Ishikawa (cell line): ENCODE measurements around the gene DRC3.

Source experiments
- CEBPB ChIP-seq: IDR thresholded peaks from 2 replicates; pipeline ENCODE4 v1.6.1; 2012
- CREB1 ChIP-seq: IDR thresholded peaks from 2 replicates; pipeline ENCODE4 v1.6.1; 2012; ENCODE audit warnings: low read depth
- EGR1 ChIP-seq: IDR thresholded peaks from 2 replicates; pipeline ENCODE4 v1.6.1; 2012
- EP300 ChIP-seq: IDR thresholded peaks from 2 replicates; pipeline ENCODE4 v1.6.1; 2012; ENCODE audit warnings: borderline replicate concordance
- FOXM1 ChIP-seq: IDR thresholded peaks from 2 replicates; pipeline ENCODE4 v1.6.1; 2012; ENCODE audit warnings: low read depth, borderline replicate concordance
- MAX ChIP-seq: IDR thresholded peaks from 2 replicates; pipeline ENCODE4 v1.6.1; 2012
- NFIC ChIP-seq: IDR thresholded peaks from 2 replicates; pipeline ENCODE4 v1.6.1; 2012
- RAD21 ChIP-seq: IDR thresholded peaks from 2 replicates; pipeline ENCODE4 v1.6.1; 2012; ENCODE audit warnings: low read depth
- REST ChIP-seq: IDR thresholded peaks from 2 replicates; pipeline ENCODE4 v1.6.1; 2012; ENCODE audit warnings: low read depth, mild to moderate bottlenecking
- TAF1 ChIP-seq: IDR thresholded peaks from 2 replicates; pipeline ENCODE4 v1.6.1; 2012; ENCODE audit warnings: low read depth, mild to moderate bottlenecking
- TCF12 ChIP-seq: IDR thresholded peaks from 2 replicates; pipeline ENCODE4 v1.6.1; 2012; ENCODE audit warnings: low read depth
- TEAD4 ChIP-seq: IDR thresholded peaks from 2 replicates; pipeline ENCODE4 v1.6.1; 2012
- YY1 ChIP-seq: IDR thresholded peaks from 2 replicates; pipeline ENCODE4 v1.6.1; 2012; ENCODE audit warnings: low read depth
- ZBTB7A ChIP-seq: IDR thresholded peaks from 2 replicates; pipeline ENCODE4 v1.6.1; 2012; ENCODE audit warnings: low read depth
- TF ChIP-seq, protein P1 (sequence below): IDR thresholded peaks from 2 replicates; pipeline ENCODE4 v1.6.1; 2012

DRC3 gene

GRCh38 chr17:17944743-17945142 is 27.9 kb upstream of the DRC3 start:
- no peak for TF ChIP-seq MAX
- no peak for TF ChIP-seq EGR1
- no peak for TF ChIP-seq RAD21
- TF ChIP-seq CEBPB, result no peak
- TF ChIP-seq NFIC, result no peak
- TF ChIP-seq, protein P1, sequence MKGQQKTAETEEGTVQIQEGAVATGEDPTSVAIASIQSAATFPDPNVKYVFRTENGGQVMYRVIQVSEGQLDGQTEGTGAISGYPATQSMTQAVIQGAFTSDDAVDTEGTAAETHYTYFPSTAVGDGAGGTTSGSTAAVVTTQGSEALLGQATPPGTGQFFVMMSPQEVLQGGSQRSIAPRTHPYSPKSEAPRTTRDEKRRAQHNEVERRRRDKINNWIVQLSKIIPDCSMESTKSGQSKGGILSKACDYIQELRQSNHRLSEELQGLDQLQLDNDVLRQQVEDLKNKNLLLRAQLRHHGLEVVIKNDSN, result no peak
- no peak for TF ChIP-seq CREB1
- TF ChIP-seq ZBTB7A, result no peak
- no peak for TF ChIP-seq YY1
- TF ChIP-seq TCF12, result no peak

DNA sequence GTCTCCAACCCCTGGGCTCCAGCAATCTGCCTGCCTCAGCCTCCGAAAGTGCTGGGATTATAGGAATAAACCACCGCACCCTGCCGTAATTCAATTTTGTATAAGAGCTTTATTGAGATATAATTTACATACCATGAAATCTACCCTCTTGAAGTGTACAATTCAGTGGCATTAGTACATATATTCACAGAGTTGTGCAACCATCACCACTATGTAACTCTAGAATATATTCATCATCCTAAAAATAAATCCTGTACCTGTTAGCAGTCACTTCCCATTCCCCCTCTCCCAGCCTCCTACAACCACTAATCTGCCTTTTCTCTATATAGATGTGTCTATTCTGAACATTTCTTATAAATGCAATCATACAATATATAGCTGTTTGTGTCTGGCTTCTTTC is 26.6 kb upstream of the DRC3 start:
- no peak for TF ChIP-seq TAF1
- TF ChIP-seq CREB1, result no peak
- no peak for TF ChIP-seq RAD21
- TF ChIP-seq EP300, result no peak
- TF ChIP-seq YY1, result no peak
- TF ChIP-seq EGR1, result no peak
- no peak for TF ChIP-seq ZBTB7A
- TF ChIP-seq, protein P1, result no peak
- TF ChIP-seq TCF12, result no peak
- TF ChIP-seq NFIC, result no peak
- TF ChIP-seq CEBPB, result no peak
- no peak for TF ChIP-seq TEAD4
- no peak for TF ChIP-seq REST
- no peak for TF ChIP-seq MAX
- no peak for TF ChIP-seq FOXM1

DNA sequence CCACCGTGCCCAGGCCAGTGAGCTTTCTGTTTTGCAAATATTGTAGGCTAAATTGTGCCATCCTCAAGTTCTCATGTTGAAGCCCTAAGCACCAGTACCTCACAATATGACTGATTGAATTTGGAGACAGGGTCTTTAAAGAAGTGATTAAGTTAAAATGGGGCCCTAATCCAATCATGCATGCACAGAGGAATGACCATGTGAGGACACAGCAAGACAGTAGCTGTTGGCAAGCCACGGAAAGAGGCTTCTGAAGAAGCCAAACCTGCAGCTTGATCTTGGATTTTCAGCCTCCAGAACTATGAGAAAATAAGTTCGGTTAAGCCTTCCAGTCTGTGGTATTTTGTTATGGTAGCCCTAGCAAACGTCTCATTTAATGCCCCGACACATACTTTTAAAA is 25.4 kb upstream of the DRC3 start:
- no peak for TF ChIP-seq ZBTB7A
- TF ChIP-seq RAD21, result no peak
- TF ChIP-seq FOXM1, result no peak
- no peak for TF ChIP-seq TEAD4

DNA sequence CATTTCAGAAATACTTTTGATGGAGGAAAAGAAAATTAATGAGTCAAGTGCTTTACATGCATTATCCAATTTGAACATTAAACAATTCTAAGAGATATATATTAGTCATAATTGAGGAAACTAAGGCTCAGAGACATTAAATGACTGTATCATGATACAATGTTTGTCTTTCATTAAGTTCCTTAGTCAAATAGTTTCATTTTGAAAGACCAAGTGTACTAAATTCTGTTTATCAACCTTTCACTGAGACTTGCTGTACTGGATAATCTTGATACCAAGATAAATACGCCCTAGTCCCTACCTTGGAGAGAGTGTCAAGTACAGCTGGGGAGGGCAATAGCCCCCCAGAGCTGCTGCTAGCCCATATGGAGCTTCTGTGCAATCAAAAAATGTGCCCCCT is 24.7 kb upstream of the DRC3 start:
- TF ChIP-seq RAD21 (no peak), CEBPB (no peak), ZBTB7A (no peak), TAF1 (no peak), TEAD4 (no peak), EP300 (no peak), YY1 (no peak)

DNA sequence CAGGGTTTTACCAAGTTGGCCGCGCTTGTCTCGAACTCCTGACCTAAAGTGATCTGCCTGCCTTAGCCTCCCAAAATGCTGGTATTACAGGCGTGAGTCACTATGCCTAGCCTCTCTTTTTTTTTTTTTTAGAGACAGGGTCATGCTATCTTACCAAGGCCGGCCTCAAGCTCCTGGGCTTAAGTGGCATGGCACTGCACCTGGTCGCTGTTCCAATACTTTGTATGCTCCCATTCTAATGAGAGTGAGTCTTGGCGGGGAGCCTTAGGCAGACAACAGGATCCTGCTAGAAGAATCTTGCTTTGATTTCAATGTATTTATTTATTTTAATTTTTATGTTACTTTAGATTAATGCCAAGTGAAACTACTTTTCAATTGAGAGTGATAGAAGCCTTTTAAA is 22.3 kb upstream of the DRC3 start:
- TF ChIP-seq ZBTB7A (no peak), CEBPB (no peak), CREB1 (no peak), TEAD4 (no peak), FOXM1 (no peak), REST (no peak), EP300 (no peak), TAF1 (no peak)

DNA sequence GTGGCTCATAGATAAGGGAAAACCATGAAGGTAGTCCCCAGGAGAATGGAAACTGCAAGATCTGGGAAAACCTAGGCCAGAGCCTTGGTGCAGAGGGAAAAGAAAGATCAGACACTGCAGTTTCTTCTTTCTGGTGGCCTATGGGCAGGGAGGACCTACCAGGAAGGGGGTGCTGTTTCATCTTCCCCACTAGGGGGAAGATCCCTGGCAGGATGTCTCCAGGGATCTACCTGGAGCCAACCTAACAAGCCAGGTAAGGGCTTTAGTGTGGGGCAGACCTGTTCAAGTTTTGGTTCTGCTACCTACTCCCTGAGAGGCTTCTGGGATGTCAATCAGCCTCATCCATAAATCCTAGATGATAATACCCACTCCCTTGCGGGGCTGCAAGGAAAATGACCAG is 21.9 kb upstream of the DRC3 start:
- TF ChIP-seq TCF12 (no peak), FOXM1 (no peak), RAD21 (peak; percentile 11; the same call in 1 of the 2 replicates), MAX (no peak)
- TF ChIP-seq, protein P1, result no peak
